ENCODE measurements around the gene ALOXE3. TPM values are rescaled to one million over a fixed set of nuclear protein-coding genes. Genes with fewer than 3 reads are reported as not detected.

Gene ALOXE3
- total RNA-seq, 1 donor from 2014 or later = not detected

GRCh38 chr17:8047769-8048110 is 70.6 kb downstream of the ALOXE3 start:
- Mint-ChIP-seq H3K4me1 (ENCODE audit: low read depth) (no peaks in the 10 kb centered on the region), H3K27ac (no peak overlapping the region), H3K9me3 (ENCODE audit: low read depth) (no peaks in the 10 kb centered on the region), H3K4me3 (ENCODE audit: low read depth) (no peak overlapping the region), H3K27me3 (peaks cover 71% of the 10 kb centered on the region), H3K36me3 (ENCODE audit: insufficient read depth) (no peaks in the 10 kb centered on the region)
- no peak for TF ChIP-seq CTCF (IDR thresholded peaks at IDR 0.05; ENCODE audit: unreplicated experiment)
- DNase-seq (ENCODE audit: low spot score, unreplicated experiment) = no peak

- Mint-ChIP-seq H3K27ac (no peak overlapping the region), H3K27me3 (peaks cover 77% of the 10 kb centered on the region)
- no peak for TF ChIP-seq CTCF (IDR thresholded peaks at IDR 0.05; ENCODE audit: unreplicated experiment)
Observed at GRCh38 chr17:8046929-8047768, 71.2 kb downstream of the ALOXE3 start.

GRCh38 chr17:8046306-8046928 is 71.9 kb downstream of the ALOXE3 start:
- H3K27me3 Mint-ChIP-seq = peaks cover 81% of the 10 kb centered on the region
- H3K4me1 Mint-ChIP-seq (ENCODE audit: low read depth) = no peaks in the 10 kb centered on the region
- H3K27ac Mint-ChIP-seq = no peak overlapping the region
- H3K36me3 Mint-ChIP-seq (ENCODE audit: insufficient read depth) = no peaks in the 10 kb centered on the region
- no peak for TF ChIP-seq CTCF (IDR thresholded peaks at IDR 0.05; ENCODE audit: unreplicated experiment)
- no peaks in the 10 kb centered on the region for H3K9me3 Mint-ChIP-seq (ENCODE audit: low read depth)
- no peak overlapping the region for H3K4me3 Mint-ChIP-seq (ENCODE audit: low read depth)
- DNase-seq (ENCODE audit: low spot score, unreplicated experiment) = no peak

More at GRCh38 chr17:8046929-8047768, 71.2 kb downstream of the ALOXE3 start:
- no peaks in the 10 kb centered on the region for H3K9me3 Mint-ChIP-seq (ENCODE audit: low read depth)
- no peaks in the 10 kb centered on the region for H3K4me1 Mint-ChIP-seq (ENCODE audit: low read depth)
- DNase-seq (ENCODE audit: low spot score, unreplicated experiment) = no peak
- H3K4me3 Mint-ChIP-seq (ENCODE audit: low read depth) = no peak overlapping the region
- H3K36me3 Mint-ChIP-seq (ENCODE audit: insufficient read depth) = no peaks in the 10 kb centered on the region

Small RNA genes lying within 50 kb of the gene (microRNA-seq; reads per million reads assigned to microRNA genes)
- gene MIR4314 (ENCODE audit: borderline number of aligned reads, unreplicated experiment) (not detected), gene MIR6883 (ENCODE audit: borderline number of aligned reads, unreplicated experiment) (not detected)

Other genes starting within 250 kb of the ALOXE3 start
- 112 and 119 TPM in 2 replicates for gene CHD3, start 229.7 kb downstream of the ALOXE3 start, total RNA-seq
- gene RNF227, start 202.2 kb downstream of the ALOXE3 start, total RNA-seq = 1.8 and 2.3 TPM in 2 replicates
- 6.0 and 6.4 TPM in 2 replicates for gene KCNAB3, start 188.7 kb downstream of the ALOXE3 start, total RNA-seq
- gene TRAPPC1, start 186.6 kb downstream of the ALOXE3 start, total RNA-seq = 139 and 141 TPM in 2 replicates
- gene CNTROB, start 186.3 kb downstream of the ALOXE3 start, total RNA-seq = 47.7 and 51.6 TPM in 2 replicates
- not detected in 2 replicates for gene GUCY2D, start 115.9 kb downstream of the ALOXE3 start, total RNA-seq
- gene ALOX15B, start 79.5 kb downstream of the ALOXE3 start, total RNA-seq = not detected in 2 replicates
- 0.41 and 0.60 TPM in 2 replicates for gene ALOX12B, start 30.8 kb downstream of the ALOXE3 start, total RNA-seq
- 0.47 TPM in 1 of 2 replicates, not detected in the other for gene HES7, start 5.6 kb upstream of the ALOXE3 start, total RNA-seq
- 37.2 and 40.8 TPM in 2 replicates for gene PER1, start 33.9 kb upstream of the ALOXE3 start, total RNA-seq
- gene VAMP2, start 44.4 kb upstream of the ALOXE3 start, total RNA-seq = 46.4 and 48.1 TPM in 2 replicates
- gene TMEM107, start 57.9 kb upstream of the ALOXE3 start, total RNA-seq = 24.6 and 28.1 TPM in 2 replicates
- gene BORCS6, start 71.7 kb upstream of the ALOXE3 start, total RNA-seq = 5.2 and 5.3 TPM in 2 replicates
- gene AURKB, start 92.1 kb upstream of the ALOXE3 start, total RNA-seq = 52.7 and 54.9 TPM in 2 replicates
- gene CTC1, start 129.5 kb upstream of the ALOXE3 start, total RNA-seq = 86.5 and 97.0 TPM in 2 replicates
- 110 and 112 TPM in 2 replicates for gene PFAS, start 130.8 kb upstream of the ALOXE3 start, total RNA-seq
- gene RANGRF, start 170.2 kb upstream of the ALOXE3 start, total RNA-seq = 31.2 and 33.6 TPM in 2 replicates
- gene SLC25A35, start 176.9 kb upstream of the ALOXE3 start, total RNA-seq = 4.2 TPM in 2 replicates
- 0.22 and 0.27 TPM in 2 replicates for gene ARHGEF15, start 191.7 kb upstream of the ALOXE3 start, total RNA-seq
- gene ODF4, start 221.3 kb upstream of the ALOXE3 start, total RNA-seq = not detected in 2 replicates

Data from progenitor cell of endocrine pancreas (in vitro differentiated cells).